MG63 (cell line): ENCODE results near the gene DENND5A. TPM values are rescaled to one million over a fixed set of nuclear protein-coding genes. Genes with fewer than 3 reads are reported as not detected.
"Not testable (repeated sequence)": the region's sequence is repeated elsewhere in the genome, so short reads cannot be mapped to it uniquely, and the experiment has no call there.

Source experiments
- DNase-seq: peaks from one replicate; pipeline ENCODE4 v3.0.0-alpha.2; 2020
- H3K27me3 ChIP-seq: fragments of 250-450 bp; sonication (Bioruptor Pico); 2 replicates; pipeline ENCODE4 v1.5.1; 2020; ENCODE audit warnings: mild to moderate bottlenecking, moderate library complexity
- H3K36me3 ChIP-seq: fragments of 250-450 bp; sonication (Bioruptor Pico); 2 replicates; pipeline ENCODE4 v1.5.1; 2020; ENCODE audit warnings: mild to moderate bottlenecking, moderate library complexity
- H3K4me3 ChIP-seq: fragments of 250-450 bp; sonication (Bioruptor Pico); 2 replicates; pipeline ENCODE4 v1.5.1; 2020; ENCODE audit warnings: mild to moderate bottlenecking, moderate library complexity
- H3K9me3 ChIP-seq: fragments of 250-450 bp; sonication (Bioruptor Pico); 2 replicates; pipeline ENCODE4 v1.5.1; 2020; ENCODE audit warnings: mild to moderate bottlenecking, moderate library complexity
- total RNA-seq: library from RNA; depleted of rRNA; stranded (reverse); fragments of >200 nt; shearing (Covaris generic); gene quantifications from 2 replicates; pipeline ENCODE4 v1.2.3, GENCODE V29; 2014; ENCODE audit warnings: low replicate concordance

Gene DENND5A
- total RNA-seq, 1 experiment from 2014 or later, result 58.7 TPM

DNA sequence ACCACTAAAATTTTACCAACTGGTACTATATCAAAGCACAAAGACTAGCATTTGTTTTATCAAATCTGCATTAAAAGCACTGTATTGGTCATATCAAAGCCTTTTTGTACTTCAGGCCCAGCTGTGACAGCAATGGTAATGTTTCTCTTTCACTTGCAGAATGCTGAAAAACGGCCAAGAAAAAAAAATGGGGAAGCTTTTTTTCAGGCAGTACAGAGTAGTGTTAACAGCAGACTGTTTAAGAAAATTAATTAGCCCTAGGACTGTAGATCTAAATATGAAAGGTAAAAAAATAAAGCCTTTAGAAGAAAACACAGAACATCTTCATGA lies 33.3 kb downstream of the DENND5A start:
- Histone ChIP-seq H3K27me3 (no peaks in the 10 kb centered on the region), H3K9me3 (no peaks in the 10 kb centered on the region), H3K36me3 (peaks cover under 1% of the 10 kb centered on the region), H3K4me3 (no peak overlapping the region)
- no peak for DNase-seq

DNA sequence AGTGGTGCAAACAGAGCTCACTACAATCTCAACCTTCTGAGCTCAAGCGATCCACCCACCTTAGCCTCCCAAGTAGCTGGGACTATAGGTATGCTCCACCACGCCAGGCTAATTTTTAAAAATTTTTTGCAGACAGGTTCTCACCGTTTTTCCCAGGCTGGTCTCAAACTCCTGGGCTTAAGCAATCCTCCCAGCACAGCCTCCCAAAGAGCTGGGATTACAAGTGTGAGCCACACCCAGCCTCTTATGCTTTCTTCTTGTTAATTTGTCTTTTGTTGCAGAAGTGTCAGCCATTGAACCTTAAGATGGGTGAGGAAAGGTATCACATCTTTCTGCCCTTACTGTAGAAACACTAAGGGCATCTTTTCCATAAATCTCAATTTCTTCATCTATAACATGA lies 34.9 kb downstream of the DENND5A start:
- no peaks in the 10 kb centered on the region for H3K9me3 ChIP-seq
- peaks cover 5% of the 10 kb centered on the region for H3K36me3 ChIP-seq
- DNase-seq, result no peak
- no peaks in the 10 kb centered on the region for H3K27me3 ChIP-seq
- H3K4me3 ChIP-seq, result no peak overlapping the region

DNA sequence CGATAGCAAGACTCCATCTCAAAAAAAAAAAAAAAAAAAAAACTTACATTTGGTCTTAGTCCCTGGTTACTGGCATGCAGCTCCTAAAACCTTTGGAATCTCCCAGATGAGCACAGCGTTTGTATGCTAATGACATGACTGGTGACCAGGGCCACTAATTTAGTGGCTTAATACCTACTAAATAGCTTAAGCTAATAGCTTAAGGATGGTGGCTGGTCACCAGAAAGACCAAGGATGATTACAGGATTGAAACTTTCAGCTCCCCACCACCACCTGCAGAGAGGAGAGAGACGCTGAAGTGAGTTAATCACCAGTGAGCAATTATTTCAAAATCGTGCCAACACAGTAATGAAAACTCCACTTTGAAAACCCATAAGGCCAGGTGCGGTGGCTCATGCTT lies 37.1 kb downstream of the DENND5A start:
- Histone ChIP-seq H3K9me3 (no peaks in the 10 kb centered on the region), H3K36me3 (peaks cover 5% of the 10 kb centered on the region), H3K27me3 (no peaks in the 10 kb centered on the region), H3K4me3 (no peak overlapping the region)
- no peak for DNase-seq

DNA sequence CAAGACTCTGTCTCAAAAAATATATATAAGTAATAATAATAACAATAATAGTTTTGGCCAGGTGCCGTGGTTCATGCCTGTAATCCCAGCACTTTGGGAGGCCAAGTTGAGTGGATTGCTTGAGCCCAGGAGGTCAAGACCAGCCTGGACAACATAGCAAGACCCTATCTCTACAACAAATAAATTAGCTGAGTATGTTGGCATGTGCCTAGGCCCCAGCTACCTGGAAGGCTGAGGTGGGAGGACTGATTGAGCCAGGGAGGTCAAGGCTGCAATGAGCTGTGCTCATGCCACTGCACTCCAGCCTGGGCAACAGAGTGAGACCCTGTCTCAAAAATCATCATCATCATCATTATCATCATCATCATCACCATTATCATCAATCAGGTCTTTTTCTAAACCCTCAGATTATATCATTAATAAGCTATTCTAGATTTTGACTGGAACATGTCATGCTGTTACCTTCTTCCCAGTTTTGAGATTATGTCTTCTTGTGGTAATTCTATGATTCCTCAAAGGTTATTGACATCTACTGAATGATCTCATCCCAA lies 39.3 kb downstream of the DENND5A start:
- Histone ChIP-seq H3K36me3 (peaks cover 5% of the 10 kb centered on the region), H3K9me3 (no peaks in the 10 kb centered on the region), H3K4me3 (no peak overlapping the region), H3K27me3 (no peaks in the 10 kb centered on the region)
- no peak for DNase-seq

DNA sequence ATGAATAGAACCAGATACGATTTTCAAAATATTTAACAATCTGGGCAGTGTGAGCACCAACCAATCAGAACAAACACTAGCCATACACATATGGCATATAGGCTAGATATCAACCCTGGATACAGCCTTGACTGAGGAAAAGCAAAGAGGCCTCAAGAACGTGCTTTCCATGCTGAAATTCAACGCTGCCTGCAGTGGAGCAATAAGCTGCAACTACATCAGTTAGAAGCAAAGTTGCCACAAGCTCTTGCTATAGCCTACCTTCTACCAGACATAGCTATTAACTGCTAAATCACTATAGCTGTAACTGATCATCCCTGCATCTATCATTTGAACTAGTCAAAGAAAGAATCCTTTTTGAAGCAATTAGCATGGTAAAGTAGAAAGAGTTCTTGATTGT lies 42.5 kb downstream of the DENND5A start:
- Histone ChIP-seq H3K4me3 (no peak overlapping the region), H3K27me3 (no peaks in the 10 kb centered on the region), H3K9me3 (no peaks in the 10 kb centered on the region), H3K36me3 (peaks cover 5% of the 10 kb centered on the region)
- DNase-seq, result no peak

DNA sequence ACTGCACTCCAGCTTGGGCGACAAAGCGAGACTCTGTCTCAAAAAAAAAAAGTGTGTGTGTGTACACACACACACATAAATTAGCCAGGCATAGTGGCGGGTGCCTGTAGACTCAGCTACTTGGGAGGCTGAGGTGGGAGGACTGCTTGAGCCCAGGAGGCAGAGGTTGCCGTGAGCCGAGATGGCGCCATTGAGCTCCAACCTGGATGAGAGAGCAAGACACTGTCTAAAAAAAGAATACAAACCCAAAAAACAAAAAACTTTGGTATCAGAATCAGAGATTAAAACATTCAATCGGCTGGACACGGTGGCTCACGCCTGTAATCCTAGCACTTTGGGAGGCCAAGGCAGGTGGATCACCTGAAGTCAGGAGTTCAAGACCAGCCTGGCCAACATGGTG lies 44.3 kb downstream of the DENND5A start:
- H3K27me3 ChIP-seq, H3K9me3 ChIP-seq, DNase-seq, H3K4me3 ChIP-seq, H3K36me3 ChIP-seq: not testable (repeated sequence)

DNA sequence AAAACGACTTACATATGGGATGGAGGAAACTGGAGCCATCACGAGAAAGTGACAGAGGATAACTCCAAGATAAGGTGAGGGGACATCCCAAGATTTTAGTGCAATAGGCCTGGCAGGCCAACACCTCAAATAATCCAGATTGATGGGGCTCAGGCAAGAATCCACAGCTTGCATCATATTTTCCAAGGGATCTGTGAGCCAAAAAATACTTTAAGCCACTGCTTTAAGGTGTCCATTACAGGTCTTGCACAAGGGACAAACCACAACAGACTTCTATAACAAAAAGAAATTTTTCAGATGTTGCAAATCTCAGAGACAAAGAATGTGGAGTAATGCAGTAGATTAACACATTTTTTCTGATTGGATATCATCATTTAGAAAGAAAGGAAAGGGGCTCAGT lies 45.6 kb downstream of the DENND5A start:
- Histone ChIP-seq H3K27me3 (no peaks in the 10 kb centered on the region), H3K4me3 (no peak overlapping the region), H3K36me3 (no peaks in the 10 kb centered on the region; the same call in 1 of the 2 replicates), H3K9me3 (no peaks in the 10 kb centered on the region)
- no peak for DNase-seq

DNA sequence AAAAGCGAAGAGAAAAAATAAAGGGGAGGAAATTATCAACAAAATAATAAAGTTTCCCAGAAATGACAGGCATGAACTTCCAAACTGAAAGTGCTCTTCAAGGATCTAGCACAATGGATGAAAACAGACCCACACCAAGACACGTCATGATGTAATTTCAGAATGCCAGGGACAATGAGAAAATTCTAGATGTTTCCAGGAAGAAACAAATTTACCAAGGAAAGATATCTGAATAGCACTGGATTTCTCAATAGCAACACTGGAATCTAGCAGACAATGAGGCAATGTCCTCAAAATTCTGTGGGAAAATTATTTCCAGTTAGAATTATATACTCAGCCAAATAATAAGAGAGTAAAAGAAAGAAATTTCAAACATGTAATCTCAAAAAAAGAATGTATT lies 46.0 kb downstream of the DENND5A start:
- H3K9me3 ChIP-seq, result no peaks in the 10 kb centered on the region
- H3K36me3 ChIP-seq, result no peaks in the 10 kb centered on the region; the same call in 1 of the 2 replicates
- DNase-seq, result no peak
- no peak overlapping the region for H3K4me3 ChIP-seq
- no peaks in the 10 kb centered on the region for H3K27me3 ChIP-seq

DNA sequence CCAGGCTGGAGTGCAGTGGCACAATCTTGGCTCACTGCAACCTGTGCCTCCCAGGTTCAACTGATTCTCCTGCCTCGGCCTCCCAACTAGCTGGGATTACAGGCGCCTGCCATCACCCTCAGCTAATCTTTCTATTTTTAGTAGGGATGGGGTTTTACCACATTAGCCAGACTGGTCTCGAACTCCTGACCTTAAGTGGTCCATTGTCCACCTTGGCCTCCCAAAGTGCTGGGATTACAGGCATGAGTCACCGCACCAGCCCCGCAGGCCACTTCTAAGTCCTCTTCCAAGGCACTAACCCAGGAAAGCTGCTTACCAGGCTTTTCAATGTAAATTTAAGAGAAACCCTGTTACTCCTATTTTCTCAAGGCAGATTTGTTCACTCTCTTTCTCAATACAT lies 50.4 kb downstream of the DENND5A start:
- Histone ChIP-seq H3K36me3 (no peaks in the 10 kb centered on the region), H3K9me3 (no peaks in the 10 kb centered on the region), H3K27me3 (no peaks in the 10 kb centered on the region), H3K4me3 (no peak overlapping the region)
- DNase-seq, result peak; percentile 63

DNA sequence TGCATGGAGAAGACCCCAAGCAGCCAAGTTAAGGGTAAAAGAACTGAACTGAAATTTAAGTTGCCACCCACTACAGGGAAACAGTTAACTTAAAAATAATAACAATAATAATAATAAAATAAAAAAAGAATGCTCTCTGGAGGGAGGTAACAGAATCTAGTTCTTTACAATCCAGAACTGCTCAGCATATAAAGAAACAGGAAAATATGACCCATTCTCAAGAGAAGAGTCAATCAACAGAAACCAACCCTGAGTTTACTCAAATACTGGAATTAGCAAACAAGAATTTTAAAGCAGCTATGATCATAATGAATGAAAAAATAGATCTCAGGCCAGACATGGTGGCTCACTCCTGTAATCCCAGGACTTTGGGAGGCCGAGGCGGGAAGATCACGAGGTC lies 53.8 kb downstream of the DENND5A start:
- H3K4me3 ChIP-seq, result no peak overlapping the region
- H3K36me3 ChIP-seq, result no peaks in the 10 kb centered on the region; the same call in 1 of the 2 replicates
- DNase-seq, result no peak
- H3K9me3 ChIP-seq, result no peaks in the 10 kb centered on the region
- H3K27me3 ChIP-seq, result no peaks in the 10 kb centered on the region

DNA sequence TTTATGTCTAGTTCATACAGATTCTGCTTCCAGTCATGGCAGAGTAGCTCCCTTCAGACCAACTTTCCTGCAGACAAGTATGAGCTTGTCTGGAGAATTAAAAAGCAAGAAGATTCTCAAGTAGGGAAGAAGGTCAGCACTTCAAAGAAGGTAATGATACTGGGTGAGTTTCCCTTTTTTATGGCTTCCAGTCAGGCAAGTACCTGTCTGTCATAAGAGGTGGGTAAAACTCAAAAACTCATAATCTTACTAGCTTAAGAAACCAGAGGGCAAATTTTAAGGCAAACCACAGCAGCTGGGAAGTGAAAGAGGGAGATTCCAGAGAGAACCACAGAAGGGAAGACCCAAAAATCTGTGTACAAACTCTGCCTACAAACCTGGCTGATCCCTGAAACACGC lies 54.2 kb downstream of the DENND5A start:
- no peaks in the 10 kb centered on the region for H3K9me3 ChIP-seq
- H3K36me3 ChIP-seq, result no peaks in the 10 kb centered on the region; the same call in 1 of the 2 replicates
- DNase-seq, result no peak
- no peak overlapping the region for H3K4me3 ChIP-seq
- no peaks in the 10 kb centered on the region for H3K27me3 ChIP-seq

DNA sequence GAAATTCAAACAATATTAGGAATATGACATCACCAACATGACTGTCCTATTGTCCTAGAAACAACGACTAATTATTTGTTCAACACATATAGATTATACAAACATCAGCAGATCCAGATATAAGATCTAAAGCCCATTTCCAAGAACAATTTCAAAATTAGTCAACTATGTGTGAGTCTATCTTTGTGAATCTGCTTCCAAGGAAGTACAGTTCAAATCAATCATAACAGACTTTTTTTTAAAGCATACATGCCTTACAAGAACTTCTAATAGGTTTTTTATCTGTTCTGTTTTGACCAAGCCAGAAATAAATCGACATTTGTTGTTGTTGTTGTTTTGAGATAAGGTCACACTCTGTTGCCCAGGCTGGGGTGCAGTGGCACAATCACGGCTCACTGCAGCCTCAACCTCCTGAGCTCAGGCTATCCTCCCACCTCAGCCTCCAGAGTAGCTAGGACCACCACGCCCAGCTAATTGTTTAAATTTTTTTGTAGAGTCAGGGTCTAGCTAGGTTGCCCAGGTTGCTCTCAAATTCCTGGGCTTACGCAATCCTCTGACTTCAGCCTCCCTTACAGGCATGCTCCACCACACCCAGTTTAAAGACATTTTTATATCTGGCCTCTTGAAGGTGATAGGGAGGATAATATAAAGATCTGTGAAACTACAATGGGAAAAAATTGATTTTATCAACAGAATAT lies 54.8 kb downstream of the DENND5A start:
- Histone ChIP-seq H3K27me3 (no peaks in the 10 kb centered on the region), H3K36me3 (peaks cover under 1% of the 10 kb centered on the region), H3K4me3 (no peak overlapping the region), H3K9me3 (no peaks in the 10 kb centered on the region)
- no peak for DNase-seq

DNA sequence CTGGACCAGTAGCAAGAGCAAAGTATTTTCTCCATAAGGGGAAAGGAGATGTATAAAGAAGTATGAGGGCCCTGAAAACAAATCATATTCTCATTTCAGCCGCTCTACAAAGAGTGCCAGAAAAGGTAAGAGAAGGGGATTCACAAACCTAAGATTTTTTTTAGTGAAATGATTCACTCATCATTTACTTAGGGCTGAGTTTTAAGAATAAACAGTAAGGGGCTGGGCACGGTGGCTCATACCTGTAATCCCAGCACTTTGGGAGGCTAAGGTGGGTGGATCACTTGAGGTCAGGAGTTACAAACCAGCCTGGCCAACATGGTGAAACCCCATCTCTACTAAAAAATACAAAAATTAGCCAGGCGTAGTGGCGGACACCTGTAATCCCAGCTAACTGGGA lies 55.5 kb downstream of the DENND5A start:
- H3K4me3 ChIP-seq, H3K9me3 ChIP-seq, DNase-seq, H3K36me3 ChIP-seq, H3K27me3 ChIP-seq: not testable (repeated sequence)

DNA sequence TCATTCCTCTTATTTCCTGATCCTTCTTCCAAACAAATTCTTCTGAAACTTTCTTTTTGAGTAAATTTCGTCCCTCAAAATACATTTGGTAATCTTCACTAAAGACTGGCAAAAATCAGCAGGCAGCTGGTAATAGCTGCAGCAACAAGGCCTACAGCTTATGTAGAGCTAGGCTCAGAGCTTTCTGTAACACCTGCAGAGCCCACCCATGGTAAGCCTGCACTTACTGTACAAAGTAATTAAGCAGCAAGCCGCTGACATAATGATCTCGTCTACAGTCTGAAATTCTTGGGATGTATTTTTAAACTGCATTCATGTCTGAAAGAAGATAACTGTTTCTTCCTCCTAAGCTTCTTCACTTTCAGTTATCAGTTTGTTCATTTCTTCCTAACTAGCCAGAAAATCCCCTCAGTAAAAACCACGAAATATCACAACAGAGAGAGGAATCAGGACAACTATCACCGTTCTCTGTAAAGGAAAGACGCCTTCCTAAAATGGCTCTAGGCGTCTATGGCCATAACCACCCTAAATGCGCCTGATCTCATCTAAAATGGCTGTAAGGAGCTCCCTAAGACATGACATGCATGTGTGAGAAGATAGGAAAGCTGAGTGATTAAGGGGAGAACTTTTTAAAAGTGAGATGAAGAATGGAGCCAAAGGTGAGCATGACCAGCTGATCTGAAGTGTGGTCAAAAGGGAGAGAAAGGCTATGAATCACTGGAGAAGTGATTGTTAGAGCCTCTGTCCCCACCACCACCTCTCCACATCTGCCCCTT lies 56.2 kb downstream of the DENND5A start:
- DNase-seq, result no peak
- Histone ChIP-seq H3K36me3 (peaks cover 13% of the 10 kb centered on the region), H3K27me3 (no peaks in the 10 kb centered on the region), H3K9me3 (no peaks in the 10 kb centered on the region), H3K4me3 (no peak overlapping the region)

DNA sequence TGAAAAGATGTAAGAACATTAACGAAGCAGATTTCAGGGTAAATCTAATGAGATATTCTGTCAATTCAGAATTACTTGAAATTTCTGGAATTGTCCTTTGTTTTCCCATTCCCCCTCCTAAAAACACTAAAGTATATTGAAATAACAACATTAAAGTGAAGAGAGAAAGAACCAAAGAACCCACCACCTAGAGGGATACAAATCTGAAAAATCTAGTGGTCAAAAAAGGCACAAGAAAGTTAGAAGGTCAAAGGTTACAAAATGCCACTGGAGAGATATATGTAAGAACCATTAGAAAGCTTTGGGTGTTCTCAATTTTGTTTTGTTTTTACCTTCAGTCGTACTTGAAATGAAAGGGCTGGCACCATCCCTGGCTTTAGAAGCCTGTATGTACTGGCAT lies 57.9 kb downstream of the DENND5A start:
- H3K4me3 ChIP-seq, result no peak overlapping the region
- H3K9me3 ChIP-seq, result no peaks in the 10 kb centered on the region
- no peaks in the 10 kb centered on the region for H3K27me3 ChIP-seq
- DNase-seq, result no peak
- peaks cover 25% of the 10 kb centered on the region for H3K36me3 ChIP-seq

DNA sequence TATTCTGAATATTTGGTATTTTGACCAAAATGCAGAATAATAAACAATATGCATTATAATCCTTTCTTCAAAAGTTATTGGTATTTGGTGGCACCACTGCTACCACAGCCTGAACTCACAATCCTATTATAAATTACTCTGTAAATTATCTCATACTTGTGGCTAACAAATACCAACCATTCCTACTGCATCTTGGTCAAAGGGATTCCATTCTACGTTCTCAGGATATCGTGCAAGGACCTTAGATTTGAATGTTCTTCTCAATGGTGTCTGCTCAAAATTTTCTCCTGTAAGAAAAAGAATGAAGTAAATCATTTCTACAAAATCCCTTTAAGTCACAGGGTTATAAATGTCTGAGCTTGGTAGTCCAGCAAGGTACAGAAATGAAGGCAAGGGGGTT lies 58.7 kb downstream of the DENND5A start:
- peaks cover 25% of the 10 kb centered on the region for H3K36me3 ChIP-seq
- no peaks in the 10 kb centered on the region for H3K9me3 ChIP-seq
- H3K4me3 ChIP-seq, result no peak overlapping the region
- H3K27me3 ChIP-seq, result no peaks in the 10 kb centered on the region
- no peak for DNase-seq

DNA sequence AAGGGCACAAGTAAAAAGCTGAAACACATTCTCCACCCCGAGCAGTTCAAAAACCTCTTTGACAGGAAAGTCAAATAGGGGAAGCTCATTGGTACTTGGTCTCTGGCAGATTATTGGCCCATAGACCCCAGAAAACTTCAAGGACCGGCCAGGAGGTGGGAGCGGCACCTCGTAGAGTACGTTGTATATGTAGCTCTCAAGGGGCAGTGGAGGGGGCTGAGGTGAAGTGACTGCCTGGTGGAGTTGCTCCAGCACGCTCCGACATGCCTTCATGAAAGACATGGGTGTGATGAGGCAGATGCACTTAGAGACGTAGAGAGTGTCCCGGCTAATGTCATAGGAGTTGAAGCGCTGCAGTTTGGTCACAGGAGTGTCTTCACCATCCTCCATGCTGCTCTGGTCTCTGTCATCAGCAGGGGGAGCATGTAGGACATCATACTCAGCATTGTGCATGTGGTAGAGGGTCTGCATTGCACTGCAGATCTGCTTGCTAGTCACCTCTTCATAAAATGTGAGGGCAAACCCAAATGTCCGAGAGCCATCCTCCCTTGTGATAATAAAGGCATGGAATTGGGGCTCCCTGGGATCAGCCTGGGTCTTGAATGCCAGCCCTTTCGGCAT lies 61.3 kb downstream of the DENND5A start:
- no peaks in the 10 kb centered on the region for H3K27me3 ChIP-seq
- H3K36me3 ChIP-seq, result peaks cover 36% of the 10 kb centered on the region
- no peak for DNase-seq
- no peaks in the 10 kb centered on the region for H3K9me3 ChIP-seq
- H3K4me3 ChIP-seq, result no peak overlapping the region
